Transverse colon (tissue), 3 donors: Measurements from ENCODE around the gene ZNF701.

Source experiments
- CTCF ChIP-seq, 5 experiments: fragments of 200-600 bp in 3 of 5; fragments of 450-650 bp in 2 of 5; sonication (generic) in 3 of 5; IDR thresholded peaks; 1 replicate in 2 of 5; 2 replicates in 3 of 5; pipeline ENCODE4 v1.5.1; 2016 to 2017; ENCODE audit warnings: antibody characterized with exemption in 5 of 5, inconsistent platforms in 3 of 5, mild to moderate bottlenecking in 2 of 5, moderate library complexity in 1 of 5
- EP300 ChIP-seq: sonication (generic); formaldehyde crosslinking; IDR thresholded peaks from one replicate; pipeline ENCODE4 v1.6.1; 2017; ENCODE audit warnings: antibody characterized with exemption, low read depth
- POLR2A ChIP-seq: fragments of 450-650 bp; IDR thresholded peaks from one replicate; pipeline ENCODE4 v1.6.1; 2016; ENCODE audit warnings: antibody characterized with exemption, mild to moderate bottlenecking, moderate library complexity

GRCh38 chr19:52554216-52554971, 15.7 kb upstream of the ZNF701 start:
- no peak for TF ChIP-seq CTCF (IDR thresholded peaks at IDR 0.05)
- no peak for TF ChIP-seq EP300
- TF ChIP-seq POLR2A, result no peak
